Chondrocyte (in vitro differentiated cells): ENCODE data around the gene HTR7. TPM values are rescaled to one million over a fixed set of nuclear protein-coding genes. Genes with fewer than 3 reads are reported as not detected.

Experiments
- DNase-seq: peaks from one replicate; pipeline ENCODE4 v3.0.0; 2021; ENCODE audit warnings: mixed read lengths, low spot score
- H3K27ac Mint-ChIP-seq: one replicate; pipeline ENCODE4 v1.8.0; 2021; ENCODE audit warnings: mild to moderate bottlenecking, moderate library complexity, mixed read lengths; ENCODE audit not compliant: unreplicated experiment
- H3K27me3 Mint-ChIP-seq: 2 replicates; pipeline ENCODE4 v1.8.0; 2021; ENCODE audit warnings: low read depth, mixed read lengths
- H3K36me3 Mint-ChIP-seq: 2 replicates; pipeline ENCODE4 v1.8.0; 2021; ENCODE audit warnings: low read depth, mixed read lengths
- H3K4me1 Mint-ChIP-seq: 2 replicates; pipeline ENCODE4 v1.8.0; 2021; ENCODE audit warnings: low read depth, mild to moderate bottlenecking, mixed read lengths
- H3K4me3 Mint-ChIP-seq: one replicate; pipeline ENCODE4 v1.8.0; 2021; ENCODE audit warnings: mild to moderate bottlenecking, moderate library complexity, mixed read lengths; ENCODE audit not compliant: unreplicated experiment
- H3K9me3 Mint-ChIP-seq: 2 replicates; pipeline ENCODE4 v1.8.0; 2021; ENCODE audit warnings: low read depth, mixed read lengths
- CTCF ChIP-seq: fragments of 200-600 bp; sonication (generic); IDR thresholded peaks from 2 replicates; pipeline ENCODE4 v1.5.0; 2021; ENCODE audit warnings: antibody characterized with exemption, mild to moderate bottlenecking, moderate library complexity
- total RNA-seq: library from RNA; stranded (reverse); gene quantifications from 3 replicates; pipeline ENCODE4 v1.2.1, GENCODE V29; 2021

HTR7 gene
- total RNA-seq, 1 donor from 2014 or later: 0.32 TPM

- H3K27me3 Mint-ChIP-seq: no peaks in the 10 kb centered on the region
- peaks cover 27% of the 10 kb centered on the region for H3K36me3 Mint-ChIP-seq
- no peak for TF ChIP-seq CTCF
- no peak for DNase-seq
- H3K4me1 Mint-ChIP-seq: peaks cover 12% of the 10 kb centered on the region
- no peak overlapping the region for H3K27ac Mint-ChIP-seq
- H3K9me3 Mint-ChIP-seq: no peaks in the 10 kb centered on the region
- H3K4me3 Mint-ChIP-seq: no peak overlapping the region
Observed at GRCh38 chr10:90890347-90890746, 32.5 kb upstream of the HTR7 start.

GRCh38 chr10:90889636-90890035 lies 31.8 kb upstream of the HTR7 start:
- Mint-ChIP-seq H3K27me3 (no peaks in the 10 kb centered on the region), H3K9me3 (no peaks in the 10 kb centered on the region), H3K27ac (no peak overlapping the region), H3K4me1 (peaks cover 19% of the 10 kb centered on the region), H3K4me3 (no peak overlapping the region), H3K36me3 (peaks cover 27% of the 10 kb centered on the region)
- TF ChIP-seq CTCF: no peak
- DNase-seq: no peak

- no peak overlapping the region for H3K27ac Mint-ChIP-seq
- TF ChIP-seq CTCF: no peak
- H3K9me3 Mint-ChIP-seq: no peaks in the 10 kb centered on the region
- H3K4me3 Mint-ChIP-seq: no peak overlapping the region
- H3K4me1 Mint-ChIP-seq: peaks cover 28% of the 10 kb centered on the region
- H3K36me3 Mint-ChIP-seq: peaks cover 25% of the 10 kb centered on the region
- no peak for DNase-seq
- H3K27me3 Mint-ChIP-seq: no peaks in the 10 kb centered on the region
Observed at GRCh38 chr10:90888387-90888786, 30.5 kb upstream of the HTR7 start.

GRCh38 chr10:90887555-90887954 lies 29.7 kb upstream of the HTR7 start:
- Mint-ChIP-seq H3K9me3 (no peaks in the 10 kb centered on the region), H3K27me3 (no peaks in the 10 kb centered on the region), H3K27ac (no peak overlapping the region), H3K36me3 (peaks cover 25% of the 10 kb centered on the region), H3K4me3 (no peak overlapping the region), H3K4me1 (peaks cover 28% of the 10 kb centered on the region)
- DNase-seq: no peak
- TF ChIP-seq CTCF: no peak

- H3K27me3 Mint-ChIP-seq: no peaks in the 10 kb centered on the region
- H3K27ac Mint-ChIP-seq: peak overlapping the region; percentile 60
- H3K9me3 Mint-ChIP-seq: no peaks in the 10 kb centered on the region
- TF ChIP-seq CTCF: no peak
- DNase-seq: no peak
- H3K36me3 Mint-ChIP-seq: peaks cover 17% of the 10 kb centered on the region
- H3K4me1 Mint-ChIP-seq: peaks cover 28% of the 10 kb centered on the region
- H3K4me3 Mint-ChIP-seq: no peak overlapping the region
Observed at GRCh38 chr10:90885176-90885575, 27.3 kb upstream of the HTR7 start.
